HL-60 (cell line): Measurements from ENCODE around the gene DAB2IP.

Experiments used
- CTCF ChIP-seq: IDR thresholded peaks from one replicate; pipeline ENCODE4 v1.5.1; 2011; ENCODE audit warnings: low read length, control low read depth, inconsistent platforms; ENCODE audit not compliant: insufficient read depth
- REST ChIP-seq: IDR thresholded peaks from 2 replicates; pipeline ENCODE4 v1.6.1; 2012; ENCODE audit warnings: low read depth; ENCODE audit not compliant: insufficient replicate concordance

DNA sequence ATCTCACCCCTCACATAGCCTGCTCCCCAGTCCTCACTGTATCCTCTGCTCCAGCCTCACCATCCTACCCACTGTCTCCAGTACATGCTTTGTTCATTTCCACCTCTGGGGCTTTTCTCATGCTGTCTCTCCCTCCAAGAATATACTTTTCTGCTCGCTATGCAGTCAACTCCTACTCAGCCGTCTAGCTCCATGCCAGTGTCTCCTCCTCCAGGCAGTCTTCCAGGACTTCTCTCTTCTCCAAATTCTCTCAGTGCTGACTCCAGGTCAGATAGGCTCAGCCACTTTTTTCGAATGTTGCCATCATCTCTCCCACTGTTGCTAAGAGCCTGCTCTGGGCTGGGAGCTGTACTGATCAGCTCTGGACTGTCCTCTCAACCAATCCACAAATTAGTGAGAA lies 8.0 kb upstream of the DAB2IP start:
- TF ChIP-seq CTCF (no peak), REST (no peak)
